GM10847 (cell line): ENCODE results near the gene MAP3K14.

Experiments used
- POLR2A ChIP-seq: IDR thresholded peaks from 2 replicates; pipeline ENCODE4 v1.6.1; 2011; ENCODE audit not compliant: insufficient read length; ENCODE audit errors: extremely low read depth

The MAP3K14 gene

GRCh38 chr17:45265821-45266220 is 51.0 kb downstream of the MAP3K14 start:
- TF ChIP-seq POLR2A: no peak

GRCh38 chr17:45264988-45265387 is 51.8 kb downstream of the MAP3K14 start:
- no peak for TF ChIP-seq POLR2A

- no peak for TF ChIP-seq POLR2A
These were observed 52.4 kb downstream of the MAP3K14 start for GRCh38 chr17:45264430-45264829.

- TF ChIP-seq POLR2A: no peak
These were observed 53.4 kb downstream of the MAP3K14 start for GRCh38 chr17:45263477-45263860.

- no peak for TF ChIP-seq POLR2A
These were observed 54.0 kb downstream of the MAP3K14 start for GRCh38 chr17:45262516-45263476.

- no peak for TF ChIP-seq POLR2A
These were observed 55.0 kb downstream of the MAP3K14 start, which contains the start of gene SPATA32 for GRCh38 chr17:45261577-45262515. Gene SPATA32 (minus strand): TSS chr17:45262094. CDS start chr17:45262016, 78 bp downstream.

- TF ChIP-seq POLR2A: no peak
These were observed 56.5 kb downstream of the MAP3K14 start for GRCh38 chr17:45260204-45260783.

GRCh38 chr17:45258981-45259380 is 57.8 kb downstream of the MAP3K14 start:
- TF ChIP-seq POLR2A: no peak

- TF ChIP-seq POLR2A: no peak
These were observed 59.7 kb downstream of the MAP3K14 start for GRCh38 chr17:45257115-45257514.

- TF ChIP-seq POLR2A: no peak
These were observed 60.5 kb downstream of the MAP3K14 start for GRCh38 chr17:45256114-45256966.

GRCh38 chr17:45255358-45255757 is 61.5 kb downstream of the MAP3K14 start:
- no peak for TF ChIP-seq POLR2A

GRCh38 chr17:45253879-45254278 is 62.9 kb downstream of the MAP3K14 start:
- no peak for TF ChIP-seq POLR2A

GRCh38 chr17:45251931-45252330 is 64.9 kb downstream of the MAP3K14 start:
- no peak for TF ChIP-seq POLR2A
